Breast epithelium (tissue), 4 donors: ENCODE data around the gene PEX7. TPM values are rescaled to one million over a fixed set of nuclear protein-coding genes. Genes with fewer than 3 reads are reported as not detected.

Source experiments
- DNase-seq, 2 donors: peaks; one replicate each; pipeline ENCODE4 v3.0.0-alpha.2; 2019; ENCODE audit warnings: low spot score in 2 of 2
- H3K27ac ChIP-seq, 2 donors: fragments of 200-600 bp; sonication (generic) in 1 of 2; one replicate each; pipeline ENCODE4 v1.5.1; 2016 to 2019; ENCODE audit warnings: mild to moderate bottlenecking in 1 of 2
- H3K27me3 ChIP-seq, 2 donors: fragments of 200-600 bp; sonication (generic) in 1 of 2; one replicate each; pipeline versions ENCODE4 v1.5.1 to v1.6.0; 2017 to 2019; ENCODE audit warnings: control low read depth in 1 of 2, mild to moderate bottlenecking in 1 of 2
- H3K36me3 ChIP-seq: fragments of 200-600 bp; one replicate; pipeline ENCODE4 v1.5.1; 2019
- H3K4me1 ChIP-seq, 2 donors: fragments of 200-600 bp; sonication (generic); one replicate each; pipeline ENCODE4 v1.5.1; 2016 to 2019; ENCODE audit warnings: control low read depth in 1 of 2
- H3K4me3 ChIP-seq, 3 donors: fragments of 200-600 bp; sonication (generic); 1 replicate in 2 of 3; 2 replicates in 1 of 3; pipeline ENCODE4 v1.5.1; 2016 to 2019; ENCODE audit warnings: mild to moderate bottlenecking in 3 of 3, moderate library complexity in 2 of 3
- H3K9me3 ChIP-seq, 2 donors: fragments of 200-600 bp; sonication (generic) in 1 of 2; one replicate each; pipeline ENCODE4 v1.5.1; 2016 to 2019; ENCODE audit warnings: control low read depth in 1 of 2
- POLR2A ChIP-seq: fragments of 450-650 bp; IDR thresholded peaks from one replicate; pipeline ENCODE4 v1.6.1; 2016; ENCODE audit warnings: antibody characterized with exemption, mild to moderate bottlenecking, moderate library complexity
- POLR2AphosphoS5 ChIP-seq, 3 donors: sonication (generic); formaldehyde crosslinking; IDR thresholded peaks; one replicate each; pipeline ENCODE4 v1.6.1; 2017; ENCODE audit warnings: antibody characterized with exemption in 3 of 3
- intact Hi-C: fragments of 100-400 bp; cut with DNase I; formaldehyde crosslinking; loops from one replicate; pipeline ENCODE4 v1.15.1; 2023; ENCODE audit warnings: low total_unique reads
- total RNA-seq, 3 donors: library from RNA; depleted of rRNA; stranded (reverse); fragments of >200 nt; gene quantifications; one replicate each; pipeline ENCODE4 v1.1.0, GENCODE V29; 2016
- TF ChIP-seq, protein P1 (sequence below), 3 donors: fragments of 450-650 bp; IDR thresholded peaks; one replicate each; pipeline ENCODE4 v1.5.1; 2016 to 2017; ENCODE audit warnings: antibody characterized with exemption in 3 of 3, mild to moderate bottlenecking in 3 of 3, moderate library complexity in 3 of 3

PEX7 gene
- total RNA-seq, 3 donors from 2014 or later: 8.2 to 20.0 (median 19.3) TPM

DNA sequence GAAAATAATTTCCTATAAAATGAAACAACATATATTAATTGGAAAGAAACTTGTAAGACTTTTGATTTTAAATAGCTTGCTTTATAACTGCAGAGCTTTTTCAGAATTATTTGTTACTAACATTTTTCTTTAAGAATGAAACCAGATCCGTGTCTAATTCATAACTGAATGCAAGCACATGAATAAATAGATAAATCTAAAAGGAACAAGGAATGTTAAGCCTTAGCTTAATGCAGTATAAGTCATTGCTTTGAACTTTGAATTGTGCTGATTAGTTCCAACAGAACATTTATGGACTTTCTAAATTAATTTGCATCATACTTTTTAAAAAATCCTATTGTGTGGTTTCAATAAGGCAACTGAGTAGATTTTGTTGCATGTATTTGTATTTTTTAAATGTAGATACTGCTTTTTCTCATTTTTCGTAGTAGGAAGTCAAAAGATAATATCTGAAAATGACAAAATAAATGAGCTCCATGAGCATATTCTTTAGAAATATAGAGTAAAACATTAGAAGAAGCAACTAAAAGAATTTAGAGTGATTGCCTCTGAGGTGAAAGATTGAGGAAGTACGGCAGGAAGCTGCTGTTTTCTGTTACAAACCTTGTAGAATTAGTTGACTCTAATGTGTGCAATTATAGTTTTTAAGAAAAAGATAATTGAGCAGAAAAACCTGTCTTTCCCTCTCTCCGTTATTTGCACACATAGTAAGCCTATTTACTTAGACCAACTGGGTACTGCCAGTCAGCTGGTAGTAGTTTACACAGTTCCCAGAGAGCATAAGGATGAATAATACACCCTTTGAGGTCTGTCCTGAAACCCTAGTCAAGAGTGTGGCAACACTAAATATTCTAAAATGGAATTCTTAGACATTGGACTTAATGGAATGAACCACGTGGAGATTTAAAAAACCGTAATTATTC is 67.1 kb downstream of the PEX7 start:
- Histone ChIP-seq H3K4me3 (no peak overlapping the region), H3K27ac (no peak overlapping the region), H3K36me3 (no peaks in the 10 kb centered on the region), H3K27me3 (no peaks in the 10 kb centered on the region), H3K4me1 (no peaks in the 10 kb centered on the region), H3K9me3 (no peaks in the 10 kb centered on the region)
- intact Hi-C loops: no loop called here
- DNase-seq: no peak
- TF ChIP-seq POLR2AphosphoS5 (IDR thresholded peaks at IDR 0.05) (no peak), POLR2A (no peak)
- TF ChIP-seq, protein P1, sequence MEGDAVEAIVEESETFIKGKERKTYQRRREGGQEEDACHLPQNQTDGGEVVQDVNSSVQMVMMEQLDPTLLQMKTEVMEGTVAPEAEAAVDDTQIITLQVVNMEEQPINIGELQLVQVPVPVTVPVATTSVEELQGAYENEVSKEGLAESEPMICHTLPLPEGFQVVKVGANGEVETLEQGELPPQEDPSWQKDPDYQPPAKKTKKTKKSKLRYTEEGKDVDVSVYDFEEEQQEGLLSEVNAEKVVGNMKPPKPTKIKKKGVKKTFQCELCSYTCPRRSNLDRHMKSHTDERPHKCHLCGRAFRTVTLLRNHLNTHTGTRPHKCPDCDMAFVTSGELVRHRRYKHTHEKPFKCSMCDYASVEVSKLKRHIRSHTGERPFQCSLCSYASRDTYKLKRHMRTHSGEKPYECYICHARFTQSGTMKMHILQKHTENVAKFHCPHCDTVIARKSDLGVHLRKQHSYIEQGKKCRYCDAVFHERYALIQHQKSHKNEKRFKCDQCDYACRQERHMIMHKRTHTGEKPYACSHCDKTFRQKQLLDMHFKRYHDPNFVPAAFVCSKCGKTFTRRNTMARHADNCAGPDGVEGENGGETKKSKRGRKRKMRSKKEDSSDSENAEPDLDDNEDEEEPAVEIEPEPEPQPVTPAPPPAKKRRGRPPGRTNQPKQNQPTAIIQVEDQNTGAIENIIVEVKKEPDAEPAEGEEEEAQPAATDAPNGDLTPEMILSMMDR (IDR thresholded peaks at IDR 0.05): no peak

DNA sequence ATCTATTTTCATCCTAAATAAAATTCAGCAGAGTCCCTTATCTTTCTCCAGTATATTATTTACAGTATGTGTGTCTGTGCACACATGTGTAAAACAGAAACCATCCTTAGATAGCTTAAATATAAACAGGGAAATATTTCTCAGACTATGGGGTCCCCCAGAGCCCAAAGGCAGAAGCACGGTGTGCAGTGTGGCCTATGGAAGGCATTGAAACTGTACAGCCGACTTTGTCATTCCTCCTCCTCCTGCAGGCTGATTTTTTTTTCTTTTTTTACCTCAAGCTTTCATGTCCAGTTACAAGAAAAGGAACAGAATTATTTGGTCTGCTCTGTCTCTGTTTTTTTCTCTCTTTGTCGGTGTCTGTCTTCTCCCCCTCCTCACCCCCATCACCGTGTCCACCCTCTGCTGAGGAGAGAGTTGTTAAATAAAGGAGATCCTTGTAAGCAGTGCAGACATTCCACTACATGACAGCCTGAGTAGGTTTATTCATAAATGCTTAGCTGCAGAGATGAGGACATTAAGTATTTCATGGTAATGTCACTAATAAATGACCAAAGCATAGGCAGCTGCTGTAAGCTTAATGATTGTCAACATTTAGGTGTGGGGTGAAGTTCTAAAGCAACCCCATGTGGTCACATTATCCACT is 67.9 kb downstream of the PEX7 start:
- H3K9me3 ChIP-seq: no peaks in the 10 kb centered on the region
- no peak overlapping the region for H3K27ac ChIP-seq
- no peaks in the 10 kb centered on the region for H3K27me3 ChIP-seq
- no peaks in the 10 kb centered on the region for H3K4me1 ChIP-seq
- TF ChIP-seq POLR2A (no peak), POLR2AphosphoS5 (IDR thresholded peaks at IDR 0.05) (no peak)
- TF ChIP-seq, protein P1 (IDR thresholded peaks at IDR 0.05): no peak
- DNase-seq: no peak
- no peaks in the 10 kb centered on the region for H3K36me3 ChIP-seq
- intact Hi-C loops: no loop called here
- no peak overlapping the region for H3K4me3 ChIP-seq

DNA sequence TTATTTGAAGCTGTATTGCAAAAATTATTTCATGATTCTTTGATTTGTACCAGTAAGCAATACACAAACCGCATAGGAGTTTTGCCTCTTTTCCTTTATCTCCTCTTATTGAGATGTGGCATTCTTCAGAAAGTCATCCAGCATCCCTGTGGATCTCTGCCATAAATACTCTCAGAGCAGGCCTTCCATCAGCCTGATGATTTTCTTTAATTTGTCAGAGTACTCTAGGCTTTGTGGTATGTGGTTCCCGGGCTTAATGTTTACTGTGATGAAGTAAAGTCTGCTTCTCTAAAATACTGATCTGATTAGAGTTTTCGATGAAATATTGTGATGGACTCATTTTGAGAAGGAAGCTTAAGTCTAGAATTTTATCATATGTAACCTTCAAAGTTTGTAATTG is 68.6 kb downstream of the PEX7 start:
- TF ChIP-seq, protein P1 (IDR thresholded peaks at IDR 0.05): no peak
- TF ChIP-seq POLR2A: no peak
- TF ChIP-seq POLR2AphosphoS5 (IDR thresholded peaks at IDR 0.05): no peak
- Histone ChIP-seq H3K4me1 (no peaks in the 10 kb centered on the region), H3K9me3 (no peaks in the 10 kb centered on the region), H3K27ac (no peak overlapping the region), H3K36me3 (no peaks in the 10 kb centered on the region), H3K4me3 (no peak overlapping the region), H3K27me3 (no peaks in the 10 kb centered on the region)
- intact Hi-C loops: no loop called here
- no peak for DNase-seq

DNA sequence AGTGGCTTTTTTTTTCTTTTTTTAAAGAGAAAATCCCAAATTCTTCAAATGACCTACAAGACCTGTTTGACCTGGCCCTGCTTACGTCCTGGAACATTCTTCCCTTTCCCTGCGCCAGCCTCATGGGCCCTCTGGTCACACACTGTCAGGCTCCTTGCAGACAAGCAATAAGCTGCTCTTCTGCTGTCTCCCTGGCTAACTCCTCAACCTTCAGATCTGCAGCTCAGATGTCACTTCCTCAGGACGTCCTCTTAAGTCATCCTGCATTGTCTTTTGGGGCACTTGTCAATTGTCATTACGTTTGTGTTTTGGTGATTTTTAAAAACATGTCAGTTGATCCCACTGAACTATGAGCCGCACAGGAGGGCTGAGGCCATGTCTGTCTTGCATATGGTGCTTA is 70.8 kb downstream of the PEX7 start:
- TF ChIP-seq, protein P1 (IDR thresholded peaks at IDR 0.05): no peak
- no peak for TF ChIP-seq POLR2A
- no peak for TF ChIP-seq POLR2AphosphoS5 (IDR thresholded peaks at IDR 0.05)
- H3K27me3 ChIP-seq: no peaks in the 10 kb centered on the region
- H3K4me1 ChIP-seq: no peaks in the 10 kb centered on the region
- intact Hi-C loops: no loop called here
- H3K9me3 ChIP-seq: no peaks in the 10 kb centered on the region
- H3K4me3 ChIP-seq: no peak overlapping the region
- no peak for DNase-seq
- no peak overlapping the region for H3K27ac ChIP-seq
- H3K36me3 ChIP-seq: no peaks in the 10 kb centered on the region

- Histone ChIP-seq H3K36me3 (no peaks in the 10 kb centered on the region), H3K4me1 (no peaks in the 10 kb centered on the region)
Measured at GRCh38 chr6:136895901-136896300, 73.5 kb downstream of the PEX7 start.

More at GRCh38 chr6:136895901-136896300, 73.5 kb downstream of the PEX7 start:
- no peak for DNase-seq
- intact Hi-C loops: no loop called here
- no peaks in the 10 kb centered on the region for H3K27me3 ChIP-seq
- TF ChIP-seq POLR2A: no peak
- TF ChIP-seq POLR2AphosphoS5 (IDR thresholded peaks at IDR 0.05): no peak
- TF ChIP-seq, protein P1 (IDR thresholded peaks at IDR 0.05): no peak
- no peak overlapping the region for H3K27ac ChIP-seq
- no peaks in the 10 kb centered on the region for H3K9me3 ChIP-seq
- H3K4me3 ChIP-seq: no peak overlapping the region
